Duodenal mucosa (tissue), 2 donors: Measurements from ENCODE around the gene ZNF236.

Experiments
- H3K27ac ChIP-seq: one replicate; pipeline ENCODE4 v1.7.0; 2013; ENCODE audit warnings: low read depth, low read length
- H3K27me3 ChIP-seq, 2 donors: one replicate each; pipeline ENCODE4 v1.7.0; 2013; ENCODE audit warnings: low read length in 2 of 2, control low read depth in 1 of 2; ENCODE audit not compliant: insufficient read depth in 2 of 2, control insufficient read depth in 1 of 2
- H3K36me3 ChIP-seq, 2 donors: one replicate each; pipeline ENCODE4 v1.7.0; 2013; ENCODE audit warnings: low read length in 2 of 2, control low read depth in 1 of 2; ENCODE audit not compliant: insufficient read depth in 2 of 2, control insufficient read depth in 1 of 2
- H3K4me1 ChIP-seq, 2 donors: one replicate each; pipeline ENCODE4 v1.7.0; 2013; ENCODE audit warnings: low read length in 2 of 2, control low read depth in 1 of 2; ENCODE audit not compliant: insufficient read depth in 2 of 2, control insufficient read depth in 1 of 2
- H3K4me3 ChIP-seq, 2 donors: one replicate each; pipeline ENCODE4 v1.7.0; 2013; ENCODE audit warnings: low read length in 2 of 2, low read depth in 1 of 2
- H3K9ac ChIP-seq, 2 donors: one replicate each; pipeline ENCODE4 v1.7.0; 2013; ENCODE audit warnings: low read length in 2 of 2, low read depth in 1 of 2
- H3K9me3 ChIP-seq, 2 donors: one replicate each; pipeline ENCODE4 v1.7.0; 2013; ENCODE audit warnings: low read length in 2 of 2, control low read depth in 1 of 2; ENCODE audit not compliant: control insufficient read depth in 1 of 2

ZNF236 gene

DNA sequence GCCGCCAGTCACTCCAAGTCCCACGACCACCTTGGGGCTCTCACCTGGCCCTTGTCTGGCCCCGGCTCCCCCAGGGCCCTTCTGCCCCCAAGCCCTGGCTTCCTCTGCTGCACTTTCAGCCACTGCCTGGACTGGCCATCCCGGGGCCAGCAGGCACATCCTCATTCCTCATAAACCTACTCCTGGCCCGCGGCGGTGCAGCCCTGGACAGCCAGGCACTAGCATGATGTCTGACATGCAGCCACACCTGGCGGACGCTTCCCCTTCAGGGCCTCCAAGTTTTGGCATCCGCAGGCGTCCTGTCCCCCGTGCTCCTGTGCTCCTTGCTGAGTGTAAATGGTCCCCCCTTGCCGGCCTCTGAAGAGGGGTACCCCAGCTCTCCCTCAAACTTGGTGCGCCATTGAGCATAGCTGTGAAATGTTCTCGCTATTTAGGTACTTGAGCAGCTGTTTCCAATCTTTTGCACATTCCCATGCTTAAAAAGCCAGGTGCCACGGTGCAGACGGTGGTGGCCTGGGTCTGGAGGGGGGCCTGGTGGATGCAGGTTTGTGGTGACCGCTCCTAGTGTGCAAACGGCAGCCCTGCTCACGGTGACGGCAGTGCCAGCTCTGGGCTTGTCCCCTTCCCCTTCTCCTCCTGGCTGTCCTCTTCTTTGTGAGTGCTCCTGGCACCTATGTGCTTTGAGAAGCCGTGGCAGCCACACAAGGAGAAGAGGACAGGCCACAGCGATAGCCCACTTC, 186.4 kb downstream of the ZNF236 start:
- H3K9me3 ChIP-seq, result no peaks in the 10 kb centered on the region
- no peaks in the 10 kb centered on the region for H3K27me3 ChIP-seq
- H3K4me3 ChIP-seq, result no peak overlapping the region
- peaks cover 9 to 30% of the 10 kb centered on the region in 2 donors for H3K36me3 ChIP-seq
- no peak overlapping the region for H3K9ac ChIP-seq
- H3K27ac ChIP-seq, result no peak overlapping the region
- H3K4me1 ChIP-seq, result peaks cover 0 to 10% of the 10 kb centered on the region in 2 donors

DNA sequence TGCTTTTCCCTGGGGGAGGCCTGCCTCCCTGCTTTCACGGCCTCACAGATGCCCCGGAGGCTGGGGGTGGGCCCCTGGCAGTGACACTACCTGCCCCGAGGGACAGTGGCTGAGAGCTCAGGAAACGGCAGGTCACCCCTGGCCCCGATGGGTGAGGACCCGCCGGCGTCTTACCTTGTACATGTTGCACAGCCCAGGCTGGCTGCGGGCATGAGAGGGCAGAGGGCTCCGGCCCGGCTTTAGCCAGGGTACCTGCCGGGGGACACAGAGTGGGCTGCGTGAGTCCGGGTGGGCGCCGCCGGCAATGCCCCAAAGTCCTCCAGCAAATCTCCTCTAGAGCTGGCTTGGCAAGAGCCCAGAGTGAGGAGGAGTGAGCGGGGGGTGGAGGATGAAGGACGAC, 187.3 kb downstream of the ZNF236 start:
- no peak overlapping the region for H3K4me3 ChIP-seq
- peaks cover 0 to 10% of the 10 kb centered on the region in 2 donors for H3K4me1 ChIP-seq
- H3K9me3 ChIP-seq, result no peaks in the 10 kb centered on the region
- H3K27me3 ChIP-seq, result no peaks in the 10 kb centered on the region
- no peak overlapping the region for H3K9ac ChIP-seq
- H3K27ac ChIP-seq, result no peak overlapping the region
- peaks cover 9 to 30% of the 10 kb centered on the region in 2 donors for H3K36me3 ChIP-seq

DNA sequence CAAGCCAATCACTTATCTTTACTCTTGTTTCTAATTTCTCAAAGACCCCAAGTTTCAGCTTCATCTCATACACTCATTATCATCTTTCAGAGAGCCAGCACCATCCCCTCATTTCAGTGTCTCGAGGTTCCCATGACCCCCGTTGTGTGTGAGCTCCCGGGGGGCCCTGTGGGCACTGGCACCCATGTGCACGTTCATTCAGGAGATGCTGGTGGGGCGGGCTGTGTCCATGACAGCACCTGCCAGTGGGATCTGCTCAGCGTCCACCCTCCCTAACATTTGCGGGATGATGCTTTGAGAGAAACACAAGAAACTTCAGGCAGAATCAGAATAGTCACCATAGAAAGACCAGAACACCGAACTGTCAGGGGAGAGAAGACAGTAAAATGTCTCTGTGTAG, 189.8 kb downstream of the ZNF236 start:
- Histone ChIP-seq H3K4me3 (no peak overlapping the region), H3K27ac (no peak overlapping the region), H3K9ac (no peak overlapping the region), H3K4me1 (no peaks in the 10 kb centered on the region), H3K36me3 (peaks cover 24 to 50% of the 10 kb centered on the region in 2 donors), H3K9me3 (no peaks in the 10 kb centered on the region), H3K27me3 (no peaks in the 10 kb centered on the region)

DNA sequence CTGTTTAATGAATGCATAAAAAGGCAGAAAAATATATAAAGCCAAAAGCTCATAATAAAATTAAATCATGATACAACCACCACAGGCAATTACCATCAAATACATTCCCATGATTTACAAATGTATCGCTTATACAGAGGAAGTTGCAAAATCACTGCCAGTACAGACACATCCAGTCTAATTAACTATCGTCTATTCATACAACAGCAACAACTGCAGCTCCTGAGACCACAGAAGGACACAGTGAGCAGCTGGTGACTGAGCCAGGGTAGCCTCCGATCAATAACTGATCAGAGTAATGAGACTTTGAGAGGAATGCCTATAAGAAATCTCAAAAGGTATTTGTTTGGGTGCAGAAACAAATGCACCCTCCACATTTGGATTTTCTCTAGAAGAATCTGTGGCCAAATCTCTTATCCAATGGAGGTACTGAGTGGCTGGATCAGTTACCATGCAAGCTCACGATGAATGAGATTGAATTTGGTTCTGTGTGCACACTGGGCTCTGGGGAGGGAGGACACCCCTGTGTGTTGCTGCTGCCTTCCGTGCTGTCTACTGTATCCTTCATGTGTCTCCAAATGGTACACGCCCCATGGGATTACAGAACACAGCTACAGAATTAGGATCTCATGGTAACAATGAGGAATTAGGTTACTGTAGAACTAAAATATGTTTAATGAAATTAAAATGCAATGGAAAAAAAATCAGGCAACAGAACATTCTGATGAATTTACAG, 190.6 kb downstream of the ZNF236 start:
- Histone ChIP-seq H3K9me3 (no peaks in the 10 kb centered on the region), H3K4me3 (no peak overlapping the region), H3K27ac (no peak overlapping the region), H3K4me1 (no peaks in the 10 kb centered on the region), H3K36me3 (peaks cover 24 to 51% of the 10 kb centered on the region in 2 donors), H3K9ac (no peak overlapping the region), H3K27me3 (no peaks in the 10 kb centered on the region)

DNA sequence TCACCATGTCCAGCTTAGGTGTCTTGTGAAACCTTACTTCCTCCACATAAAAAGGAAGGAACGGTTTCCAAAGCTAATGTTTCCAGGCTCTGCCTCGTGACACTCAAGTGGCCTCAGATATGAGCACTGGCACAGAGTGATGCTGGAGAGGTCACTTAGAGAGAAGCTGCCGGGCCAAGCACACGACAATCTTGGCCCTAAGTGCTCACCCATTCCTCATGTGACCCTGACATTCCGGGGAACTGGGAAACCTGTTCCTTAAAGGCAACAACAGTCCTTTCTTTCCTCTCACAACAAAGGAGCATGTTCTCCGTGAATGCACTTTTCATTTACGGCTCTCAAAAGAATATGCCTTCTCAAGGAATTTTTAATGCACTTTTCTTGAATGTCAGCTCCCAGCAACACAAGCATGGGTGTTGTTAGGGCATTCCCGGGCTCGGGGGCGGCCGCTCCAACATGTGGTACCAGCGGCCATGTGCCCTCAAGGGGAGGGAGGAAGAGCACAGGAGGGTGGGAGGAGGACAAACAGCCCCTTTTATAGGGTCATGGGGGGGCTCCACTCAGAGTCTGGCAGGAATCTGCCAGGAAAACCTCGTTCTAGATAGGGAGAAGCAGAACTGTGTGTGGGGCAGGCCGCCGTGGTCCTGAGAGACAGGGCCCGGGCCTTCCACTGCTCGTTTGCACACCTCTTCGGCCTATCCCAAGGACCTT, 191.6 kb downstream of the ZNF236 start:
- Histone ChIP-seq H3K36me3 (peaks cover 24 to 50% of the 10 kb centered on the region in 2 donors), H3K4me1 (no peaks in the 10 kb centered on the region), H3K4me3 (no peak overlapping the region), H3K9me3 (no peaks in the 10 kb centered on the region), H3K27me3 (no peaks in the 10 kb centered on the region), H3K9ac (no peak overlapping the region), H3K27ac (no peak overlapping the region)

DNA sequence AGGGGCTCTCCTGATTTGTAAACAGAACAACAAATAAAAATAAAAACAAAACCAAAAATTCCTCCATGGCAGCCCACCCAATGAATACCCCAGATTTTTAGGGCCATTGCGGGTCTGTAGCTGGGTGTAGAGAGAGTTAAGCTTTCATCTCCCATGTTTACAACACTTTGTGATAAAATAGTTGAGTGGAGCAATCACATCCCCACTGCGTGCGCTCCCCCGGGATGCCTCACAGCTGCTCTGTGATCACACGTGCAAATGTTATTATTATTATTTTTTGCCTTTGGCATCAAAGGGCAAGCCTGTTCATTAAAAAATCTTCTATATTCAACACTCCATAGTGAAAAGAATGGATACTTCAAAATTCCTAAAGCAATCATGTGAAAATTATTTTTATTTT, 192.2 kb downstream of the ZNF236 start:
- Histone ChIP-seq H3K36me3 (peaks cover 24 to 48% of the 10 kb centered on the region in 2 donors), H3K27me3 (no peaks in the 10 kb centered on the region), H3K4me1 (no peaks in the 10 kb centered on the region), H3K9ac (no peak overlapping the region), H3K4me3 (no peak overlapping the region), H3K9me3 (no peaks in the 10 kb centered on the region), H3K27ac (no peak overlapping the region)

DNA sequence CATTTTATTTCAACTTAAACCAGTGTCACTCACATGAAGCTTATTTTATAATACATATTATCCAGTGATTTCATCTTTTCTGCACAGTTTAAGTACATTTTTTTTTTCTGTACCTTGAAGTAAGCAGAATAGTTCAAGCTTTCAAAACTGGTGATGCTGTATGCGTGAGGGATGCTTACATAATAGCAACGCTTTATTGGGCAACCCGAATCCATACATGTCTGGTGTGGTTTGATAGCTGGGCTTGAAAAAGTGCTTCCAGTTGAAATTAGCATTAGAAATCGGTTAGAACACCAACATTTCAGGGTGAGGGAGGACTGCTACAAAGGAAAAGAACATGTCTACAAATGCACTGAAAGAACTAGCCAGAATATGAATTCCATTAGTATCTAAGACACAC, 192.8 kb downstream of the ZNF236 start:
- Histone ChIP-seq H3K4me1 (no peaks in the 10 kb centered on the region), H3K9me3 (no peaks in the 10 kb centered on the region), H3K9ac (no peak overlapping the region), H3K4me3 (no peak overlapping the region), H3K27me3 (no peaks in the 10 kb centered on the region), H3K36me3 (peaks cover 24 to 44% of the 10 kb centered on the region in 2 donors), H3K27ac (no peak overlapping the region)

DNA sequence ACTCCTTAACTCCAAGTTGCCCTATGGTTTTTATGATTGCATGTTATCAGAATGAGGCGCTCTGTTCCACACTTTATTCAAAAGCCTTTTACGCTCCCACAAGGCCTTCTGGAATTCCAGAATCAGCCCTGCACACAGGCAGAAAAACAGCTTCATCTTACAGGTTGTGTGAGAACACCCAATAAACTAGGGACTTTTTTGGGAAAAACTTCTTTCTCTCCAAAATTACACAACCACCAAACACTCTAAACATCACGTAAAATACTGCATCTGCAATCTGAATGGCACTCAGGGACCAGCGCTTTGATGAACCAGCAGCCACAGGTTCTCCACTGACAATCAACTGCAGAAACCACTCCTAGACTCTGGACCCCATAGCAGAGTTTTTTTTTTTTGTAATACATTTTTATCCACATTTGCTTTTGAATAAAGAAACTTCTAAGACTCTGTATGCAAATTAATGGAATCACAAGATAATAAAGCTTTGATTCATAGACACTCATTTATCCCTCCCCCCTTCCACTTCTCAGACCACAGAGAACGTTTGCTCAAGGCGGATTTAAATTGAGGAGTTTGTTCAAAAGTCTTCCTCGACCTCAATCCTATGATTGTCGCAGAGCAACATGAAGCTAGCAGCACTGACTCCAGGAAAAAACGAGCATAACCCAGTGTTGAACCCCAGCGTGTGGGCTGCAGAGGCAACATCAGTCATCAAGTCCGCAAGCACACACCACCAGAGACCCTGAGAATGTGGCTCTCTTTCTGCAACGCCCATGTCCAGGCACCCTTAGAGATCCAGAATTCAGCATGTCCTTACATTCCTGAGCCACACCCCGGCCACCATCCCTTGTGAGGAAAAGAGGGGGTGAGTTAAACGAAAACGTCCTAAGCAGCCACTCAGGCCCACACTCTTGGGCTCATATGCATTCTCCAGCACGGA, 193.7 kb downstream of the ZNF236 start:
- no peak overlapping the region for H3K9ac ChIP-seq
- peaks cover 28 to 48% of the 10 kb centered on the region in 2 donors for H3K36me3 ChIP-seq
- H3K4me1 ChIP-seq, result no peaks in the 10 kb centered on the region
- no peaks in the 10 kb centered on the region for H3K9me3 ChIP-seq
- no peak overlapping the region for H3K4me3 ChIP-seq
- no peak overlapping the region for H3K27ac ChIP-seq
- no peaks in the 10 kb centered on the region for H3K27me3 ChIP-seq

DNA sequence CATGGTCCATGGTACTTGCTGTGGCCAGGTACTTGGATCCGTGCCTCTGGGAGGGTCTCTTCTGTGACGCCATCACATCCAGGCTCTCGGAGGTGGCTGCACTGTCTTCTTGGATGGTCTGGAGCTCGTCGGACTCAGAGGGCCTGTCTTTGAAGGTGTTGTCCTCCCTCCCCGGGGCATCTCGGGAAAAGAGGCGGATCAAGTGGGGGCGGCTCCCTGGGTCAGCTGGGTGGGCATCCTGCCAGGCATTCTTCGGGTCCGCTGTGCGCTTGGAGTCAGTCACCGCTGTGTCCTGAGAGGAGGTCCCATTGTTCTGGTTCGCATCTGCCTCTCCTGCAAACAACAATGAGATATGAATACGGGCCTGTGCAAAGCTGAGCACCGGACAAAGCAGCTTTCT, 194.6 kb downstream of the ZNF236 start:
- no peaks in the 10 kb centered on the region for H3K27me3 ChIP-seq
- H3K4me1 ChIP-seq, result no peaks in the 10 kb centered on the region
- no peak overlapping the region for H3K4me3 ChIP-seq
- H3K9me3 ChIP-seq, result no peaks in the 10 kb centered on the region
- H3K9ac ChIP-seq, result no peak overlapping the region
- H3K36me3 ChIP-seq, result peaks cover 24 to 45% of the 10 kb centered on the region in 2 donors
- H3K27ac ChIP-seq, result no peak overlapping the region
